Natural killer cell treated with Interleukin-12 subunit alpha and Interleukin-12 subunit beta and Interleukin-15 and Interleukin-18, amount 100 ng/mL, for 72 hours (primary cell): Measurements from ENCODE around the gene DAPK1. TPM values are rescaled to one million over a fixed set of nuclear protein-coding genes. Genes with fewer than 3 reads are reported as not detected.

Source experiments
- ATAC-seq, 2 donors: fragments of 150-1000 bp; cut with Tn5 transposase in 1 of 2; sonication (Bioruptor Pico), chemical (Tn5 transposase) in 1 of 2; 2 replicates each; pipeline ENCODE4 v1.10.0; 2021
- DNase-seq: peaks from one replicate; pipeline ENCODE4 v3.0.0; 2022; ENCODE audit warnings: low spot score
- H3K27ac Mint-ChIP-seq, 2 donors: 1 replicate in 1 of 2; 2 replicates in 1 of 2; pipeline ENCODE4 v1.8.0; 2022; ENCODE audit warnings: mixed read lengths in 2 of 2, mild to moderate bottlenecking in 1 of 2, moderate library complexity in 1 of 2
- H3K27me3 Mint-ChIP-seq, 2 donors: 1 replicate in 1 of 2; 2 replicates in 1 of 2; pipeline ENCODE4 v1.8.0; 2022; ENCODE audit warnings: mixed read lengths in 2 of 2
- H3K36me3 Mint-ChIP-seq: one replicate; pipeline ENCODE4 v1.8.0; 2022; ENCODE audit warnings: mixed read lengths
- H3K4me1 Mint-ChIP-seq, 2 donors: 1 replicate in 1 of 2; 2 replicates in 1 of 2; pipeline ENCODE4 v1.8.0; 2022; ENCODE audit warnings: low read depth in 2 of 2, mixed read lengths in 2 of 2, mild to moderate bottlenecking in 1 of 2
- H3K4me3 Mint-ChIP-seq: one replicate; pipeline ENCODE4 v1.8.0; 2022; ENCODE audit warnings: mixed read lengths
- H3K9me3 Mint-ChIP-seq: 2 replicates; pipeline ENCODE4 v1.8.0; 2022; ENCODE audit warnings: mixed read lengths
- total RNA-seq, 2 donors: library from RNA; stranded (reverse); gene quantifications; one replicate each; pipeline ENCODE4 v1.2.3, GENCODE V29; 2022

Gene DAPK1
- total RNA-seq, 2 donors from 2014 or later, result 8.5 to 31.7 TPM

GRCh38 chr9:87704342-87704741 is 206.7 kb downstream of the DAPK1 start:
- Mint-ChIP-seq H3K36me3 (no peaks in the 10 kb centered on the region), H3K27me3 (peaks cover 0 to 3% of the 10 kb centered on the region in 2 donors), H3K9me3 (no peaks in the 10 kb centered on the region), H3K4me1 (peaks cover 2 to 9% of the 10 kb centered on the region in 2 donors), H3K4me3 (no peak overlapping the region), H3K27ac (no peak overlapping the region)
- DNase-seq (no peak), ATAC-seq (no peak)

- peaks cover 0 to 3% of the 10 kb centered on the region in 2 donors for H3K27me3 Mint-ChIP-seq
- no peaks in the 10 kb centered on the region for H3K36me3 Mint-ChIP-seq
- H3K9me3 Mint-ChIP-seq, result no peaks in the 10 kb centered on the region
- H3K4me1 Mint-ChIP-seq, result peaks cover 2 to 9% of the 10 kb centered on the region in 2 donors
- no peak overlapping the region for H3K27ac Mint-ChIP-seq
- no peak for DNase-seq
- no peak overlapping the region for H3K4me3 Mint-ChIP-seq
- no peak for ATAC-seq
These were observed 208.5 kb downstream of the DAPK1 start for GRCh38 chr9:87706066-87706739.

- Mint-ChIP-seq H3K27me3 (peaks cover 4 to 5% of the 10 kb centered on the region in 2 donors), H3K4me1 (peaks cover 4 to 13% of the 10 kb centered on the region in 2 donors), H3K36me3 (no peaks in the 10 kb centered on the region), H3K27ac (no peak overlapping the region), H3K9me3 (peaks cover 3% of the 10 kb centered on the region), H3K4me3 (no peak overlapping the region)
- no peak for ATAC-seq
- no peak for DNase-seq
These were observed 210.3 kb downstream of the DAPK1 start for GRCh38 chr9:87707805-87708506.

GRCh38 chr9:87708546-87708945 is 210.9 kb downstream of the DAPK1 start:
- H3K4me3 Mint-ChIP-seq, result peak overlapping the region; percentile 51

GRCh38 chr9:87708986-87709728 is 211.5 kb downstream of the DAPK1 start:
- Mint-ChIP-seq H3K36me3 (no peaks in the 10 kb centered on the region), H3K9me3 (peaks cover 6% of the 10 kb centered on the region), H3K4me1 (peaks cover 7 to 24% of the 10 kb centered on the region in 2 donors), H3K27me3 (peaks cover 6 to 8% of the 10 kb centered on the region in 2 donors), H3K4me3 (peak overlapping the region; percentile 51), H3K27ac (no peak overlapping the region)
- no peak for DNase-seq
- ATAC-seq, result peak in 1 of 2 donors; percentile 41

More at GRCh38 chr9:87708546-87708945, 210.9 kb downstream of the DAPK1 start:
- H3K36me3 Mint-ChIP-seq, result no peaks in the 10 kb centered on the region
- peaks cover 6% of the 10 kb centered on the region for H3K9me3 Mint-ChIP-seq
- peaks cover 7 to 19% of the 10 kb centered on the region in 2 donors for H3K4me1 Mint-ChIP-seq
- DNase-seq (no peak), ATAC-seq (no peak)
- no peak overlapping the region for H3K27ac Mint-ChIP-seq
- H3K27me3 Mint-ChIP-seq, result peaks cover 6 to 8% of the 10 kb centered on the region in 2 donors

- Mint-ChIP-seq H3K36me3 (no peaks in the 10 kb centered on the region), H3K9me3 (peaks cover 6% of the 10 kb centered on the region), H3K27me3 (peaks cover 6 to 8% of the 10 kb centered on the region in 2 donors), H3K4me1 (peaks cover 7 to 28% of the 10 kb centered on the region in 2 donors), H3K4me3 (no peak overlapping the region), H3K27ac (no peak overlapping the region)
- DNase-seq (no peak), ATAC-seq (no peak)
These were observed 212.8 kb downstream of the DAPK1 start for GRCh38 chr9:87710443-87710842.

GRCh38 chr9:87711857-87712800 is 214.5 kb downstream of the DAPK1 start:
- no peak for DNase-seq
- H3K4me3 Mint-ChIP-seq, result no peak overlapping the region
- ATAC-seq, result no peak
- peaks cover 6 to 15% of the 10 kb centered on the region in 2 donors for H3K27me3 Mint-ChIP-seq
- peaks cover 7 to 28% of the 10 kb centered on the region in 2 donors for H3K4me1 Mint-ChIP-seq
- H3K36me3 Mint-ChIP-seq, result no peaks in the 10 kb centered on the region
- peaks cover 6% of the 10 kb centered on the region for H3K9me3 Mint-ChIP-seq
- H3K27ac Mint-ChIP-seq, result peak overlapping the region; percentile 15 to 38

- Mint-ChIP-seq H3K4me1 (peaks cover 7 to 28% of the 10 kb centered on the region in 2 donors), H3K27ac (peak overlapping the region; percentile 15 to 38), H3K4me3 (peak overlapping the region; percentile 6), H3K9me3 (peaks cover 6% of the 10 kb centered on the region), H3K36me3 (no peaks in the 10 kb centered on the region), H3K27me3 (peaks cover 6 to 15% of the 10 kb centered on the region in 2 donors)
- peak; percentile 15 to 30 for ATAC-seq
- no peak for DNase-seq
These were observed 215.2 kb downstream of the DAPK1 start for GRCh38 chr9:87712801-87713277.

GRCh38 chr9:87713278-87713987 is 215.8 kb downstream of the DAPK1 start:
- Mint-ChIP-seq H3K27ac (peak overlapping the region; percentile 15 to 38), H3K36me3 (no peaks in the 10 kb centered on the region), H3K27me3 (peaks cover 9 to 19% of the 10 kb centered on the region in 2 donors), H3K9me3 (peaks cover 6% of the 10 kb centered on the region), H3K4me3 (peak overlapping the region; percentile 6), H3K4me1 (peaks cover 7 to 28% of the 10 kb centered on the region in 2 donors)
- DNase-seq (peak; percentile 73), ATAC-seq (peak; percentile 84 to 90)

- Mint-ChIP-seq H3K27me3 (peaks cover 13 to 23% of the 10 kb centered on the region in 2 donors), H3K4me3 (peak overlapping the region; percentile 6), H3K27ac (peak overlapping the region; percentile 15 to 38), H3K9me3 (peaks cover 6% of the 10 kb centered on the region), H3K36me3 (no peaks in the 10 kb centered on the region), H3K4me1 (peaks cover 7 to 24% of the 10 kb centered on the region in 2 donors)
- ATAC-seq (no peak), DNase-seq (no peak)
These were observed 216.3 kb downstream of the DAPK1 start for GRCh38 chr9:87713988-87714330.

GRCh38 chr9:87714819-87715218 is 217.2 kb downstream of the DAPK1 start:
- Mint-ChIP-seq H3K4me1 (peaks cover 7 to 20% of the 10 kb centered on the region in 2 donors), H3K36me3 (no peaks in the 10 kb centered on the region), H3K4me3 (peak overlapping the region; percentile 43), H3K27ac (peak overlapping the region; percentile 70 to 74), H3K27me3 (peaks cover 17 to 23% of the 10 kb centered on the region in 2 donors), H3K9me3 (peaks cover 6% of the 10 kb centered on the region)
- no peak for DNase-seq
- ATAC-seq, result no peak

- Mint-ChIP-seq H3K36me3 (no peaks in the 10 kb centered on the region), H3K27me3 (peaks cover 19 to 30% of the 10 kb centered on the region in 2 donors), H3K4me3 (no peak overlapping the region), H3K27ac (no peak overlapping the region), H3K4me1 (peaks cover 7 to 20% of the 10 kb centered on the region in 2 donors), H3K9me3 (peaks cover 6% of the 10 kb centered on the region)
- ATAC-seq, result no peak
- no peak for DNase-seq
These were observed 218.5 kb downstream of the DAPK1 start for GRCh38 chr9:87716141-87716540.
